Inferior parietal cortex (tissue), 1 donor: ENCODE data around the gene SSNA1.

ENCODE experiments used
- DNase-seq: peaks from one replicate; pipeline ENCODE4 v3.0.0-alpha.2; 2016; ENCODE audit errors: extremely low spot score

Gene SSNA1

GRCh38 chr9:137182836-137183235 lies 5.6 kb upstream of the SSNA1 start:
- no peak for DNase-seq

GRCh38 chr9:137183980-137184595 lies 4.4 kb upstream of the SSNA1 start:
- no peak for DNase-seq

- DNase-seq: no peak
These were observed 3.4 kb upstream of the SSNA1 start for GRCh38 chr9:137184881-137185660.

- DNase-seq: no peak
These were observed 2.6 kb upstream of the SSNA1 start for GRCh38 chr9:137185921-137186320.

- DNase-seq: no peak
These were observed 2.1 kb upstream of the SSNA1 start for GRCh38 chr9:137186385-137186784.

- no peak for DNase-seq
These were observed 1.1 kb upstream of the SSNA1 start for GRCh38 chr9:137187386-137187785.

- no peak for DNase-seq
These were observed 388 bp upstream of the SSNA1 start for GRCh38 chr9:137188086-137188489.

GRCh38 chr9:137189297-137190295 lies 1.1 kb downstream of the SSNA1 start:
- DNase-seq: no peak

GRCh38 chr9:137190315-137190856 lies 1.9 kb downstream of the SSNA1 start:
- no peak for DNase-seq

- no peak for DNase-seq
These were observed 2.8 kb downstream of the SSNA1 start for GRCh38 chr9:137191245-137191644.

- no peak for DNase-seq
These were observed 3.4 kb downstream of the SSNA1 start for GRCh38 chr9:137191691-137192447.

GRCh38 chr9:137192448-137192780 lies 3.9 kb downstream of the SSNA1 start:
- no peak for DNase-seq

- DNase-seq: no peak
These were observed 4.4 kb downstream of the SSNA1 start for GRCh38 chr9:137192859-137193258.

- no peak for DNase-seq
These were observed 5.3 kb downstream of the SSNA1 start for GRCh38 chr9:137193771-137194170.

GRCh38 chr9:137194388-137194787 lies 5.9 kb downstream of the SSNA1 start:
- DNase-seq: peak; percentile 72

- DNase-seq: no peak
These were observed 6.4 kb downstream of the SSNA1 start for GRCh38 chr9:137194909-137195308.

GRCh38 chr9:137195525-137196220 lies 7.2 kb downstream of the SSNA1 start:
- DNase-seq: no peak

- DNase-seq: no peak
These were observed 9.8 kb downstream of the SSNA1 start for GRCh38 chr9:137198051-137198901.

GRCh38 chr9:137198902-137199283 lies 10.4 kb downstream of the SSNA1 start:
- DNase-seq: no peak
